HG03045 (cell line): ENCODE results near the gene SLIT3.

Experiments used
- ATAC-seq: cut with Tn5 transposase; IDR thresholded peaks from one replicate; pipeline ENCODE4 v1.9.1; 2021; ENCODE audit warnings: mild to moderate bottlenecking, moderate library complexity; ENCODE audit not compliant: unreplicated experiment

The SLIT3 gene

DNA sequence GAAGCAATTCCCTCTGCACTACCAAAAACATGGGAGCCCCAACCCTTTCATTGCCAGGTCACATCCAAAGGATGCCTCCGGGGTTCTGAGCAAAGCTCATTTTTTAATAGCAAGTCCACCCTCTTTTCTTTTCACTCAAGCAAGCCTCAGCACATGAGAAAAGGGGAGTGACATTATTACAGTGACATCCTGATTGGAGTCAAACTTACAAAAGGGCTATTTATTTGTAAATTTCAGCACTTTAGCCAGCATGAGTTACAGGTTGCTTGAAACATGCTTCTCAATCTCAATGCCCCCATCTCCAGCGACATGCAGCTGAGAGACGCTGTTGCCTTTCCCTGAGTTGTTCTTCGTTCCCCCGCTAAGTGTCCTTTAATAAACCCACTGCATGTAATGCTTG is 483.3 kb downstream of the SLIT3 start:
- ATAC-seq, result no peak

GRCh38 chr5:168816661-168817060 is 484.3 kb downstream of the SLIT3 start:
- ATAC-seq, result no peak

DNA sequence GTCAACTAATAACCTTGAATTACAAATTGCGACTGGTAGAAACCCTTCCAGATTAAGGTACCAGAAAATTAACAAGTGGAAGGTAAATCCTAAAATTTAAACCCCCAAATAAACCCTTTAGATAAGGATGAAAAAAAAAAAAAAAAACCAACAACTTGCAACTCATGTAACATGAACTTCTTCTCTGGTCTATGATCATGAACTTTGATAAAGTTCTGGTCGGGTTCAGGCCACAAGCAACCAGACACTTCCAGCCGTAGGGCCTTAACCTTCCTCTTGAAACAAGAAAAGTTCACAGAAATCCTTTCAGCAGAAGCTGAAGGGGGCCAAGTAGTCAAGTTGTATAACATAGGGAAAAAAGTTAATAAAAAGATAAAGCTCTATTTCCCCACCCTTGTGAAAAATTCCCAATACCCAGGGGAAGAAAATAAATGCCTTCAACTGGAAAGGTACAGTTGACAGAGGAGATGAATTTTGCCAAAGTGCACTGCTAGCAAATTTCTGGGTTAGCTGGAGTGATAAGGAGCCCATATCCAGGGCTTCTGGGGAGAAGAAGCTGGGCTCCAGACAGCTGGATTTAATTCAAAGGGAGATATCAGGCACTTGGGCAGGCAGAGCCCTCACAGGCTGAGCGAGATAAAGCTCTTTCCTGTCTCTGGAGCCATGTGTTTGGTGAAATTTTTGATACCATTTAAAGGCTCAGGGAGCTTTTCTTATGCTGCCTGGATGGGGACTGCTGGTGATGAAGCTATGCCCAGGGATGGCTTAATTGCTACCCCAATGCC is 487.6 kb downstream of the SLIT3 start:
- ATAC-seq, result no peak

GRCh38 chr5:168810641-168811040 is 490.3 kb downstream of the SLIT3 start:
- ATAC-seq, result no peak

GRCh38 chr5:168809218-168809617 is 491.7 kb downstream of the SLIT3 start:
- no peak for ATAC-seq

GRCh38 chr5:168808051-168808616 is 492.8 kb downstream of the SLIT3 start:
- ATAC-seq, result no peak

DNA sequence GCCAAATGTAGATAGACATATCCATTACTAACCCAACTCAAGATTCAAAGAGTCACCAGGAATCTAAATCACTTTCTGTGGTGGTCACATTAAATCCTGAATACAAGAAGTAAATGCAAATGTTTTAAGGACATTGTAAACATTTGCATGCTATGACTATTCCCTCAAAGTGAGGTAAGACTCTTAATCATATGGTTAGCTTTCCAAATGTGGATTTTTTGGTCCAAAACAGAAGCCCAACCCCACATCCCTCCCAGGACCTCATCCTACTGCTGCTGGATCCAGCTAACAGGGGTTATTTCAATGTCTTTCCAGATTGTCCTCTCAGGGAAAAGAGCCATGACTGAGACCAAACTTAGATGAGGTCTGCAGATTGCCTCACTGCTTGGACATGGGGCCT is 493.7 kb downstream of the SLIT3 start:
- ATAC-seq, result no peak

- ATAC-seq, result no peak
Measured at GRCh38 chr5:168803541-168803940, 497.4 kb downstream of the SLIT3 start.

- ATAC-seq, result no peak
Measured at GRCh38 chr5:168802337-168802736, 498.6 kb downstream of the SLIT3 start.

DNA sequence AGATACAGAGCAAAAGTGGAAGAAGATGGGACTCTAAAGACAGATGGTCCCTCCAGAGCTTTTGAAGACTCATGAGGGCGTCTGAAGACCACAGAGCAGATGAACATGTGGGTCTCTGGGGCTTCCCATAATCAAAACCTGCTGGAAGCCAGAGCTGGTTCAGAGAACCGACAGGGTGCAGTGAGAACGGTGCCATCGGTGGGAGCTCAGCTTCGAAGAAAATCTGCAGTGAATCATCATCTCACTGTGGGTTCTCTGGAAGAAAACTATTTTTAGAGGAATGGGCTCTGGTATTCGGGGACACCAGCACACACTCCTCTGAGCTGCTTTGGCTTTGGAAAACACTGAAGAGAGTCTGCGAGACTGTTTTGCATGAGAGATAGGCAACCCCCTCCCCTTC is 499.4 kb downstream of the SLIT3 start:
- no peak for ATAC-seq

GRCh38 chr5:168800701-168801100 is 500.2 kb downstream of the SLIT3 start:
- ATAC-seq, result no peak

DNA sequence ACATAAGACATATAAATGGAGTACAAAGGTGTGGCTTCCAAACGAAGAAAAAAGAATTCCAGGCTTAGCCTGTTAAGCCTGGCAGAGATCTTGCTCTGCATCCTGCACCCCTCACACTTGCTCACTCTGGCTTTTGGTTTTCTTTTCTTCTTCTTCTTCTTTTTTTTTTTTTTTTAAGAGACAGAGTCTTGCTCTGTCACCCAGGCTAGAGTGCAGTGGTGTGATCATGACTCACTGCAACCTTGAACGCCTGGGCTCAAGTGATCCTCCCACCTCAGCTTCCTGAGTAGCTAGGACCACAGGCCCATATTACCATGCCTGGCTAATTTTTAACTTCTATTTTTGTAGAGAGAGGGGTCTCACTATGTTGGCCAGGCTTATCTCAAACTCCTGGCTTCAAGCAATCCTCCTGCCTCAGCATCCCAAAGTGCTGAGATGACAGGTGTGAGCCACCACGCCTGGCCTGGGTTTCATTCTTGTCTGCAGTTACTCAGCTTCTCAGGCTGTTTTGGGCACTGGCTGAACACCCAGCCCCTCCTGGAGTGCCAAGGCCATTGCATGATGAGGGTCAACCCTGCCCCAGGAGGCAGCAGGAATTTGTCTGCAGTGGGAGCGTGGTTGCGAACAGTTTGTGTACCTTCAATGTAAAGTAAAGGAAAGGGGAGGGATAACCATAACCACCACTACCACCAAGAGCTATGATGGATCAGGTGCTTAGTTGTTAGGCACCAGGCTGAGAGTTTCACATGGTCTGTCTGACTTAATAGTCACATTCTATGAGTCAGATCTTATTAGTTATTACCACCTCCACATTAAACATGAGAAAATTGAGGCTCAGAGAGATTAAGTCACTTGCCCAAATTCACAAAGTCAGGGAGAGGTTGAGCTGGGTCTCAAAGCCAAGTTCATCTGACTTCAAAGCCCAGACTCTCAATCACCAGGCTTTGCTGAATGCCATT is 502.6 kb downstream of the SLIT3 start:
- ATAC-seq, result no peak

DNA sequence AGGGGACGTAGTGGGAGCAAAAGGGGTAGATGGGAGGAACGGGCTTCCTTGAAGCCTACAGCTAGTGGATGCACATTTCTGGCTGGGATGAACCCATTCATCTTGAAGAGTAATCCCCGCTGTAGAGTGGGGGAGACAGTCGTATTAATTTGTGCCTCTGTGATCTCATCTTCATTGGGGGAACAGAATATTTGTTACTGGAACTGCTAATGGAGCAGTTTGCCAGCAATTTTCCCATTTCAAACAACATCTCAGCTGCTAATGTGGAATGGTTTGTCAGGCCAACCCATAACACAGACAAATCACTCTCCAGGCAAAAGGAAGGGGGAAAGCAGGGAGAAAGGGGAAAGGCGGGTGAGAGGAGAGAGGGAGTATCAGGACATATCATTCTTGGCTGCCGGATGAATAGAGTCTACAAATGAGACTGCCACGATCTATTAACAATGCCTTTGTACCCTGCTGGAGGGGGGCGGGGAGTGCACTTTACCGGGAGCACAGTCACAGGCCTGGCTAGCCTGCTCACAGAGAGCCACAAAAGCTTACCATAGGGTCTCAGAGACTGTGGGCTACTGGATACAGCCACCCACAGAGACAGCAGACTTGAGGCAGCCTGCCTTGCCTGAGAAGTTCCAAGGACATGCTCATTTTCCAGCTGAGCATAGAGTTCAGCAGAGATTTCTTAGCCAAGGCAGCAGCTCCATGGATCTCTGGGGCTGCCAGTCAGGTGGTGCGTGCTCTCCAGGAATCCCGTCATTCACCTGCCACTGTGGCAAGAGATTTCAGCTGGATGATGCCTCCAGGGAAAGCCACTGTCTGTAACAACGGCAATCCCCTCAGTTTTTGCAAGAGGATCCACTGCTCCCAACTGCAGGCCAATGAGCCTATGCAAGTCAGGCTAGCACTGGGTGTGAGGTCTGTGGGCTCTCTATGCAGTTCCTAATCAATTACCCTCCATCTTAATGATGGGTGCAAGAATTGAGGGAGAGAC is 504.1 kb downstream of the SLIT3 start:
- ATAC-seq, result no peak

DNA sequence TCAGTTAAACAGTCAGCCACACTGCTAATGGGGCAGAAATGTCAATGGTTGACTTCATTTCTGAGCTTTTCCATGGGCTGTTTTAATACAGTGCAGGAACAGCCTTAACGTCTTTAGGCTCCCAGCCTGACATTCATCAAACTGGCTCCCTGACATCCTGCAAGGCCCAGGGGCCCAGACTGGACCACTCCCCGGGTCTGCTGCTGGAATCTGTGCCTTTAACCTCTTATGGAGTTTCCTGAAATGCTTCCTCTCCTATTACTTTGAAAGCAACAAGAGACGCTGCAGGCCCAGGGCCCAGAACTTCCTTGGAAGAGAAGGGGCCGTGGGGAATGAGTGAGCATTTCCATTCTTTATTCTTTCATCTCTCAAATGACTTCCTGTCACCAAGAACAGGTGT is 504.9 kb downstream of the SLIT3 start:
- no peak for ATAC-seq

GRCh38 chr5:168793841-168794837 is 506.8 kb downstream of the SLIT3 start:
- ATAC-seq, result no peak

- no peak for ATAC-seq
Measured at GRCh38 chr5:168792678-168793077, 508.3 kb downstream of the SLIT3 start.

DNA sequence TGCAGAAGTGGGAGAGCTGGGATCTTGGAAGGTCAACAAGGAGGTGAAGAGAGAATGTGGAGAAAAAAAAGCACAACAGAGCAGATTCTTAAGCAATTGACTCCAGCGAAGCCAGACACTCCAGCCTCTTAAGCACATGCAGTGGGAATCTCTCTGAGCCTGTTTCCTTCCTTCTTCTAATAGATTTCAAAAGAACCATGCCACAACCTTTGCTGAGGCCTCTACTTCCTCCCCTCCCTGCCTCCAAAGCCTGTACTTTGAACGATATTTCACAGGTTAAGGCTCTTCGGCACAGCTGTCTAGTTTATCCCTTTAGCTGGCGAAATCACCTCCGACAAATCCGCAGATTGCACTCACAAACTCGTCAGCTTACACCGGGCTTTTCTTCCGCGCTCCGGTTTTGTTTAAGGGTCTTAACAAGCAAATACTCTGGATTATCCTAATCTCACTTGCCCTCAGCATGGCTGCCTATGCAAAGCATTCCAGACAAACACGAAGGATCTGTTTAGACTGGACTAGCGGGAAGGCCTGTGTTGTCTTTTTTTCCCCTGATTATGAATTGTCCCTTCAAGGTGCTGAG is 510.2 kb downstream of the SLIT3 start:
- no peak for ATAC-seq

GRCh38 chr5:168790002-168790635 is 510.8 kb downstream of the SLIT3 start:
- no peak for ATAC-seq
